Measurements from ENCODE around the gene LHPP. TPM values are rescaled to one million over a fixed set of nuclear protein-coding genes. Genes with fewer than 3 reads are reported as not detected.

The LHPP gene
- total RNA-seq, 1 donor from 2014 or later, result 4.2 TPM

DNA sequence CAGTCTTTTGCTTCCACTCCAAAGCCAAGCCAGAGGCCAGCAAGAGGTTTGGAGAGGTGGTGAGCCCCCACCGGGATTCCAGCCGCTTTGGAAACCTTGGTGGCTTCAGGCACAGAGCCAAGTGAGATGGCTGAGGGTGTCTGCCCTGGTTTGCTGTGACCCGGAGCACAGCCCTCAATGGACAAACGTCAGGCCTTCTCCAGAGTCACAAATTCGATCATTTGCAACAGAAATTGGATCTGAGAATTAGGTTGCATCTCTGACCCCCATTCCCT lies 10.9 kb upstream of the LHPP start:
- TF ChIP-seq, protein P1, sequence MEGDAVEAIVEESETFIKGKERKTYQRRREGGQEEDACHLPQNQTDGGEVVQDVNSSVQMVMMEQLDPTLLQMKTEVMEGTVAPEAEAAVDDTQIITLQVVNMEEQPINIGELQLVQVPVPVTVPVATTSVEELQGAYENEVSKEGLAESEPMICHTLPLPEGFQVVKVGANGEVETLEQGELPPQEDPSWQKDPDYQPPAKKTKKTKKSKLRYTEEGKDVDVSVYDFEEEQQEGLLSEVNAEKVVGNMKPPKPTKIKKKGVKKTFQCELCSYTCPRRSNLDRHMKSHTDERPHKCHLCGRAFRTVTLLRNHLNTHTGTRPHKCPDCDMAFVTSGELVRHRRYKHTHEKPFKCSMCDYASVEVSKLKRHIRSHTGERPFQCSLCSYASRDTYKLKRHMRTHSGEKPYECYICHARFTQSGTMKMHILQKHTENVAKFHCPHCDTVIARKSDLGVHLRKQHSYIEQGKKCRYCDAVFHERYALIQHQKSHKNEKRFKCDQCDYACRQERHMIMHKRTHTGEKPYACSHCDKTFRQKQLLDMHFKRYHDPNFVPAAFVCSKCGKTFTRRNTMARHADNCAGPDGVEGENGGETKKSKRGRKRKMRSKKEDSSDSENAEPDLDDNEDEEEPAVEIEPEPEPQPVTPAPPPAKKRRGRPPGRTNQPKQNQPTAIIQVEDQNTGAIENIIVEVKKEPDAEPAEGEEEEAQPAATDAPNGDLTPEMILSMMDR (IDR thresholded peaks at IDR 0.05; ENCODE audit: unreplicated experiment), result no peak
- no peak overlapping the region for H3K27ac Mint-ChIP-seq (ENCODE audit: unreplicated experiment)

DNA sequence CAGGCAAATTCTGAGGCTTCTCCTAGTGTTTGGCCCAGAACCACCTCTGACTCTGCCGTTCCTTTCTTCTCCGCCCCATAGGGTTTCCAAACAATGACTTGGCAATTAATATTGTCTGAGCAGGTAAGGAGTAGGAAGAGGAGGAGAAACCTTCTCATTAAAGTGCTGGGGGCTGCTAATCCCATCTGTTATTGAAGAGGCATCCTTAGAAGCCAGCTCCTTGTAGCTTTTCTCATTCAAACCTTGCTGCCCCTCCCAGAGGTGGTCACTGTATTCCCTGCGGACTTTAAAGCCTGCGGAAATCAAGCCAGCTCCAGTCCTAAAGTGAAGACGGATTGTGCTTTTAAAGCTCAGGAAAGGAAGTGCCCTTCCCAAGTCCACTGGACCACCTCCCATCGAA lies 10.3 kb upstream of the LHPP start:
- DNase-seq (ENCODE audit: low spot score), result no peak
- peak overlapping the region; percentile 67 for H3K4me3 Mint-ChIP-seq (ENCODE audit: unreplicated experiment)
- no peaks in the 10 kb centered on the region for H3K9me3 Mint-ChIP-seq (ENCODE audit: unreplicated experiment)
- peaks cover 28% of the 10 kb centered on the region for H3K27me3 Mint-ChIP-seq (ENCODE audit: unreplicated experiment)
- peaks cover 42% of the 10 kb centered on the region for H3K4me1 Mint-ChIP-seq (ENCODE audit: unreplicated experiment)
- TF ChIP-seq, protein P1 (IDR thresholded peaks at IDR 0.05; ENCODE audit: unreplicated experiment), result no peak
- H3K36me3 Mint-ChIP-seq (ENCODE audit: low read depth, unreplicated experiment), result no peaks in the 10 kb centered on the region
- H3K27ac Mint-ChIP-seq (ENCODE audit: unreplicated experiment), result no peak overlapping the region

More for the DNA sequence above, 10.9 kb upstream of the LHPP start:
- no peaks in the 10 kb centered on the region for H3K36me3 Mint-ChIP-seq (ENCODE audit: low read depth, unreplicated experiment)
- no peaks in the 10 kb centered on the region for H3K9me3 Mint-ChIP-seq (ENCODE audit: unreplicated experiment)
- H3K4me1 Mint-ChIP-seq (ENCODE audit: unreplicated experiment), result peaks cover 37% of the 10 kb centered on the region
- H3K27me3 Mint-ChIP-seq (ENCODE audit: unreplicated experiment), result peaks cover 26% of the 10 kb centered on the region
- no peak for DNase-seq (ENCODE audit: low spot score)
- H3K4me3 Mint-ChIP-seq (ENCODE audit: unreplicated experiment), result peak overlapping the region; percentile 67

DNA sequence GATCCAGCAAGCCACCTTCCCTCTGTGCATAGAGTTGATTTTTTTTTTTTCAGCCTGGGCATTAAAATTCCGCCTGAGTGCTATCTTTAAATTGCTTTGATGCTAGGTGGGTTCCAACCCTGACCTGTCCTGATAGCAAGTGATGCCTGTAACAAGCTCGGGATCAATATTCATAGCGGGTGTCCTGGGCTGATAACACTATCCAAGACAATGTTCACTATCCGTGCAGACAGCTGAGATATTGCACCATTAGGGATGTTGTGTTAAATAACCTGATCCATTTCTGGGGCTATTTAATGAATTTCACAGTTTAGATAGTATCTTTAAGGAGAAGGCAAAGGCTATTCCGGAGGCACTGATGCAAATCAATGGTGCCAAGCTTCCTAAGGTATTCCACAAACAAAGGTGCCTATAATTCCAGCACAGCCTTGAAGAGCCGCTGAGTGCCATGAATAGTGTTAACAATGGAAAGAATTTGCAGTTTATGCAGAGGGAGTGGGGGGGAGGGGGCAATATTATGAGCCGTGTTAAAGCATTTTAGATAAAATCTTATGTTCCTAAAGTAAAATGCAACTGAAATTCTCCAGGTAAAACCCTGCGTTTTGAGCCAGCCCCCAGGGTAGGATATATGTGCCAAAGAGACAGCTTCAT lies 7.5 kb upstream of the LHPP start:
- Mint-ChIP-seq H3K36me3 (ENCODE audit: low read depth, unreplicated experiment) (no peaks in the 10 kb centered on the region), H3K4me3 (ENCODE audit: unreplicated experiment) (no peak overlapping the region), H3K27me3 (ENCODE audit: unreplicated experiment) (peaks cover 20% of the 10 kb centered on the region), H3K4me1 (ENCODE audit: unreplicated experiment) (peaks cover 49% of the 10 kb centered on the region), H3K9me3 (ENCODE audit: unreplicated experiment) (no peaks in the 10 kb centered on the region), H3K27ac (ENCODE audit: unreplicated experiment) (no peak overlapping the region)
- DNase-seq (ENCODE audit: low spot score), result no peak
- TF ChIP-seq, protein P1 (IDR thresholded peaks at IDR 0.05; ENCODE audit: unreplicated experiment), result no peak

DNA sequence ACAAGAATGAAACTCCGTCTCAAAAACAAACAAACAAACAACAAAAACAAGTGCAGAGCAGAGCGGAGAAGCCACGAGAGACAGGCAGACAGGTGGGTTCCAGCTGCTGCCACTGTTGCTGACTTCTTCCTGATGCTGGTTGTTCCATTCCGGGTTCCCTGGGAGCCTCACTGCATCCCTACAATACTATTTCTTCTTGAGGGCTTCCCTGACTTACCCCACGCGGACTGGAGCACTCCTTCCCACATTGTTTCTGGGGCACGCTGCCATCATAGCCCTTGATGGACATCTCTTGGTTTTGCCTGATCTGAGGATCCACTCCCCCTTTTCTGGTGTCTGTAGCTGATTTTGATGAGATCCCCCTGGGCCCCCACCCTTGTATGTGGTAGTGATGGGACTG lies 6.2 kb upstream of the LHPP start:
- Mint-ChIP-seq H3K27ac (ENCODE audit: unreplicated experiment) (no peak overlapping the region), H3K4me1 (ENCODE audit: unreplicated experiment) (peaks cover 43% of the 10 kb centered on the region), H3K27me3 (ENCODE audit: unreplicated experiment) (peaks cover 16% of the 10 kb centered on the region), H3K4me3 (ENCODE audit: unreplicated experiment) (no peak overlapping the region), H3K9me3 (ENCODE audit: unreplicated experiment) (no peaks in the 10 kb centered on the region), H3K36me3 (ENCODE audit: low read depth, unreplicated experiment) (no peaks in the 10 kb centered on the region)
- DNase-seq (ENCODE audit: low spot score), result no peak
- TF ChIP-seq, protein P1 (IDR thresholded peaks at IDR 0.05; ENCODE audit: unreplicated experiment), result no peak

DNA sequence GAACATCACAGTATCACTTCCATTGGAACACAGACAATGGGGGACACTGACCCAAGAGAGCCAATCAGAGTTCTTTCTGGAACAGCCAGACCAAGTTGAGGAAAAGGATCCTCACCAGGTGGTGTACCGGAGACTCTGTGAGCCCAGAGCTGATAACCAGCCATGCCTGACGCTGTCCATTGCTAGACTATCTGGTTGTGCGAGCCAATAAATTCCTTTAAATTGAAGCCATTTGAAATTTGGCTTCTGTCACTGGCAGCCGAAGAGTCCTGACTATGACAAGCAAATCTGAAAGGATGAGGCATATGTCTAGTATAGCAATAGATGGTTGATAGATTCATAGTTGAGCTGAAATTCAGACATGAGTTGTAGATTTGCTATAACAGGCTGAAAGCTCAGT lies 3.1 kb upstream of the LHPP start:
- DNase-seq (ENCODE audit: low spot score), result no peak
- H3K4me1 Mint-ChIP-seq (ENCODE audit: unreplicated experiment), result peaks cover 31% of the 10 kb centered on the region
- H3K36me3 Mint-ChIP-seq (ENCODE audit: low read depth, unreplicated experiment), result no peaks in the 10 kb centered on the region
- H3K27ac Mint-ChIP-seq (ENCODE audit: unreplicated experiment), result no peak overlapping the region
- TF ChIP-seq, protein P1 (IDR thresholded peaks at IDR 0.05; ENCODE audit: unreplicated experiment), result no peak
- H3K27me3 Mint-ChIP-seq (ENCODE audit: unreplicated experiment), result peaks cover 7% of the 10 kb centered on the region
- H3K4me3 Mint-ChIP-seq (ENCODE audit: unreplicated experiment), result no peak overlapping the region
- H3K9me3 Mint-ChIP-seq (ENCODE audit: unreplicated experiment), result no peaks in the 10 kb centered on the region

All from endothelial cell (in vitro differentiated cells).